ENCODE measurements around the gene SPATA20.

GRCh38 chr17:50535407-50535806 lies 11.6 kb upstream of the SPATA20 start:
- TF ChIP-seq, protein P1, sequence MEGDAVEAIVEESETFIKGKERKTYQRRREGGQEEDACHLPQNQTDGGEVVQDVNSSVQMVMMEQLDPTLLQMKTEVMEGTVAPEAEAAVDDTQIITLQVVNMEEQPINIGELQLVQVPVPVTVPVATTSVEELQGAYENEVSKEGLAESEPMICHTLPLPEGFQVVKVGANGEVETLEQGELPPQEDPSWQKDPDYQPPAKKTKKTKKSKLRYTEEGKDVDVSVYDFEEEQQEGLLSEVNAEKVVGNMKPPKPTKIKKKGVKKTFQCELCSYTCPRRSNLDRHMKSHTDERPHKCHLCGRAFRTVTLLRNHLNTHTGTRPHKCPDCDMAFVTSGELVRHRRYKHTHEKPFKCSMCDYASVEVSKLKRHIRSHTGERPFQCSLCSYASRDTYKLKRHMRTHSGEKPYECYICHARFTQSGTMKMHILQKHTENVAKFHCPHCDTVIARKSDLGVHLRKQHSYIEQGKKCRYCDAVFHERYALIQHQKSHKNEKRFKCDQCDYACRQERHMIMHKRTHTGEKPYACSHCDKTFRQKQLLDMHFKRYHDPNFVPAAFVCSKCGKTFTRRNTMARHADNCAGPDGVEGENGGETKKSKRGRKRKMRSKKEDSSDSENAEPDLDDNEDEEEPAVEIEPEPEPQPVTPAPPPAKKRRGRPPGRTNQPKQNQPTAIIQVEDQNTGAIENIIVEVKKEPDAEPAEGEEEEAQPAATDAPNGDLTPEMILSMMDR (IDR thresholded peaks at IDR 0.05 in 4 of 5, conservative IDR thresholded peaks at IDR 0.05 in 1 of 5) = no peak
- TF ChIP-seq POLR2A (IDR thresholded peaks at IDR 0.05) = no peak
